Mononuclear cell (primary cell): ENCODE results near the gene ZNF549. TPM values are rescaled to one million over a fixed set of nuclear protein-coding genes. Genes with fewer than 3 reads are reported as not detected.
"Not testable (repeated sequence)": the region's sequence is repeated elsewhere in the genome, so short reads cannot be mapped to it uniquely, and the experiment has no call there.

Experiments
- H3K27me3 ChIP-seq: 2 replicates; pipeline ENCODE4 v1.6.0; 2011; ENCODE audit warnings: low read length, control low read depth; ENCODE audit not compliant: insufficient read depth
- H3K4me1 ChIP-seq: 2 replicates; pipeline ENCODE4 v1.5.1; 2011; ENCODE audit warnings: mild to moderate bottlenecking, low read length, control low read depth; ENCODE audit not compliant: insufficient read depth
- H3K4me3 ChIP-seq: 2 replicates; pipeline ENCODE4 v1.5.1; 2011; ENCODE audit warnings: mild to moderate bottlenecking, low read length, moderate library complexity
- H3K9me3 ChIP-seq: 2 replicates; pipeline ENCODE4 v1.5.1; 2011; ENCODE audit warnings: low read depth, mild to moderate bottlenecking, control low read depth, low read length
- total RNA-seq: library from RNA; depleted of rRNA; stranded (reverse); fragments of >200 nt; gene quantifications from one replicate; pipeline ENCODE4 v1.2.3, GENCODE V29; 2012

ZNF549 gene
- total RNA-seq: 8.1 TPM

DNA sequence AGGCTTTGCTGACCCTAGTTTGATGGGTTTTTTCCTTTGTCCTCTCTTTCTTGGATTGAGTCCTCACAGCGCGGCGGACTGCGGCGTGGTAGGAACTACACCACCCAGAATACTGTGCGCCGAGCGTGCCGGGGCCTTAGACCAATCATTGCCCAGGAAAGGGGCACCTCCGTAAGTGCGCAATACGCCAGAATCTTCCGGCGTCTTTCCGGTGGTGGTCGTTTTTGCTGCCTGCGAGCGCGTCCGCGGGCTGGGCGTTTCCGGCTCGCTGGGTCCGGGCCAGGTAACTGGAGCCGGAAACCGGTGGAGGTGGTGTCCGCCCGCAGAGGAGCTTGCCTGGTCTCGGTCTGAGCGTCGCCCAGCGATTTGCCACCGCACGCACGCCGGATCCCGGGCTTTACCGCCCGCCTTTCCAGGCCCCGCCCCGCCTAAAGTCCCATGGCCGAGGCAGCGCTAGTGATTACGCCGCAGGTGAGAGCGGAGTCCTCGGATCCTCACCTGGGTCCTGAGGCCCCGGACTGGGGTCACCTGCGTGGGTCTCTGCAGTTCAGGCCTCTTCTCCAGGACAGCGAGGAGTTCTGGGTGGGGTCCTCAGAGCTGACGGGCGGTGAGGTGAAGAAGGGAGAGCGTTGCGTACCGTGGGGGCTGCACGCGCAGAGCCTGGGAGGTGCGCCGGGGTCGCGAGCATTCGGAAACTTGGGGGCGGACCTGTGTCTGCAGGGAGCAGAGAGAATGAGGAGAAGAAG lies at the start of gene ZNF549:
Gene ZNF549 (plus strand): TSS at position 221 of the 746 bp plus-strand sequence. CDS start 218 bp downstream, at position 439.
- H3K4me1 ChIP-seq: peaks cover 14% of the 10 kb centered on the region
- H3K9me3 ChIP-seq: peaks cover 3% of the 10 kb centered on the region
- no peaks in the 10 kb centered on the region for H3K27me3 ChIP-seq
- H3K4me3 ChIP-seq: peak within 1 kb of the TSS; percentile 72

GRCh38 chr19:57487477-57488298 lies 39.5 kb upstream of the ZNF549 start, which contains the start of gene ZNF419:
ZNF419 (plus strand) TSS chr19:57487750; CDS start chr19:57487951, 201 bp downstream.
- peak within 1 kb of the TSS; percentile 72 for H3K4me3 ChIP-seq
- H3K4me1 ChIP-seq: peaks cover 12% of the 10 kb centered on the region
- not testable (repeated sequence) for H3K9me3 ChIP-seq, H3K27me3 ChIP-seq

DNA sequence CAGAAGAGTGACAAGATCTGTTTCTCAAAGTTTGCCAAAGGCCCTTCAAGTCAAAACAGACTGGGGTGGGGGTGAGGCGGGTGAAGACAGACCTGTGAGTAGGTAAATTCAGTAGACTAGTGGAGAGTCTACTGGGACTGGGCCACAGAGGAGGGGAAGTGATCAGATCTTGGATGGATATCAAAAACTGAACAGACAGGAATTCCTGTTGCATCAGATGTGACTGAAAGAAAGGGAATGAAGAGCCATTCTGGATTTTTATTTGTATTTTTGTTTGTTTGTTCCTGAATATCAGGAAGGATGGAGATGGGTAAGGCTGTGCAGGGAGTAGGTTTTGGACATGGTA lies 38.9 kb upstream of the ZNF549 start:
- not testable (repeated sequence) for H3K27me3 ChIP-seq, H3K4me3 ChIP-seq, H3K9me3 ChIP-seq
- peaks cover 12% of the 10 kb centered on the region for H3K4me1 ChIP-seq

DNA sequence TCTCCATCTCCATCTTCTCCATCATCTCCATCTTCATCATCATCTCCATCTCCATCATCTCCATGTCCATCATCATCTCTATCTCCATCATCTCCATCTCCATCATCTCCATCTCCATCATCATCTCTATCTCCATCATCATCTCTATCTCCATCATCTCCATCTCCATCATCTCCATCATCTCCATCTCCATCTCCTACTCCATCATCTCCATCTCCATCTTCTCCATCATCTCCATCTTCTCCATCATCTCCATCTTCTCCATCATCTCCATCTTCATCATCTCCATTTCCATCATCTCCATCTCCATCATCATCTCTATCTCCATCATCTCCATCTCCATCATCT lies 27.9 kb upstream of the ZNF549 start:
- H3K4me3 ChIP-seq, H3K4me1 ChIP-seq, H3K27me3 ChIP-seq: not testable (repeated sequence)
- H3K9me3 ChIP-seq: peaks cover 12% of the 10 kb centered on the region

DNA sequence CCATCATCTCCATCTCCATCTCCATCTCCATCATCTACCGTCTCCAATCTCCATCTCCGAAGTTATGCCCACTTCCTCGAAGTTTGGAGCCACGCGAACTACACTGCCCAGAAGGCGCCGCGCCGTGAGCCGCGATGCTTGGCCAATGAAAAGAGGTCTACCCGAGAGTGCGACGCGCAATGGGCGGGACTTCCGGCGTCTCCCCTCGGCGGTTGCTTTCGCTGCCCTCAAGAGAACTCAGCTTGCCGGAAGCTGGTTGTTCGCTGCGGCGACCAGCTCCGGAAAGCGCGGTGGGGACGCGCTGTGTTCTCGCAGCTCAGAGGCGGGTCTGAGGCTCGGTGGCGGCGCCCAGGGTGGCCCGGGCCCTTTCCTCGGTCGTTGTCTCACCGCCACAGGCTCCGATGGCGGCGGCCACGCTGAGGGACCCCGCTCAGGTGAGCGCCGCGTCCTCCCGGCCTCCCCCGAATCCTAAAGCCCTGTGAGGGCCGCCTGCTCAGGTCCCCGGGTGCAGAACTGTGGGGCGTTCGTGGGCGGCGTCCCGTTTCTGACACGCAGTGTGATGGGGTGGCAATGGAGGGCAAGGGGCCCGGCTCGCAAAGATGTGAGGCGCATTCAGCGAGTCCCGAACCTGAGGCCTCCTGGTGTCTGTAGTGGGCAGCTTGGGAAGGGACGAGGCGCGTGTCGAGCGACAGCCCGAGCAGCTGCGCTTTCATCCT lies 27.3 kb upstream of the ZNF549 start, which contains the start of gene ZNF773:
Gene ZNF773 (plus strand): TSS at position 259 of the 716 bp plus-strand sequence. CDS start 143 bp downstream, at position 402.
- not testable (repeated sequence) for H3K4me1 ChIP-seq, H3K9me3 ChIP-seq, H3K27me3 ChIP-seq
- H3K4me3 ChIP-seq: peak within 1 kb of the TSS; percentile 55

- H3K4me1 ChIP-seq, H3K4me3 ChIP-seq, H3K27me3 ChIP-seq, H3K9me3 ChIP-seq: not testable (repeated sequence)
Observed at GRCh38 chr19:57500400-57500799, 26.8 kb upstream of the ZNF549 start.

DNA sequence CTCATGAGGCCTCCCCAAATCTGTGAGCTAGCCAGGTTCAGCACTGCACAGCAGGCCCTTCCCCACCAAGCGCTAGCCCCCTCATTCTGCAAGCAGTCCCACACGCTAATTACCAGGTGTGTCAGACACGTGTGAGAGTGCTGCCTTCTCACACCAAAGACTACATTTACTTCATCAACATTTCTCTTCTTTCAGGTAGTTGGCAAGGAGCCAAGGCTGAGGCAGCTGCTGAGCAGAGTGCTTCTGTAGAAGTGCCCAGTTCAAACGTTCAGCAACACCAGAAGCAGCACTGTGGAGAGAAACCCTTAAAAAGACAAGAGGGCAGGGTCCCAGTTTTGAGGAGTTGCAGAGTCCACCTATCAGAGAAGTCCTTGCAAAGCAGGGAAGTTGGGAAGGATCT lies 21.0 kb upstream of the ZNF549 start:
- peaks cover 36% of the 10 kb centered on the region for H3K9me3 ChIP-seq
- no peak overlapping the region for H3K4me3 ChIP-seq
- H3K27me3 ChIP-seq: no peaks in the 10 kb centered on the region
- H3K4me1 ChIP-seq: peaks cover under 1% of the 10 kb centered on the region

GRCh38 chr19:57511484-57511883 lies 15.7 kb upstream of the ZNF549 start:
- Histone ChIP-seq H3K4me1 (no peaks in the 10 kb centered on the region), H3K4me3 (no peak overlapping the region), H3K9me3 (peaks cover 79% of the 10 kb centered on the region), H3K27me3 (no peaks in the 10 kb centered on the region)

- Histone ChIP-seq H3K9me3 (peaks cover 69% of the 10 kb centered on the region), H3K4me3 (no peak overlapping the region), H3K27me3 (no peaks in the 10 kb centered on the region), H3K4me1 (no peaks in the 10 kb centered on the region)
Observed at GRCh38 chr19:57512845-57513244, 14.3 kb upstream of the ZNF549 start.

DNA sequence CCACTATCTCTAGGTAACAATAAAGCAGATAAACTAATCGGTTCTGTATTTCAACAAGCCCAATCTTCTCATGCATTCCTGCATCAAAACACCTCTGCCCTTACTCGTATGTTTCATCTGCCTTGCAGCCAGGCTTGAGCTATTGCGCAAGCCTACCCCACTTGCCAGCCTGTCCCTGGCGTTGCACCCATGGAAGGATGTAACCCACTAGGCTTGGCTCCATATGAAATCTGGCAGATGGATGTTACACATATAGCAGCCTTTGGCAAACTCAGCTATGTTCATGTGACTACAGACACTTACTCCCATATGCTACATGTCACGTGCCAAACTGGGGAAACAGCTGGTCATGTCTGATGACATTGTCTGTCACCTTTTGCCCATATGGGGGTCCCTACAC lies 11.9 kb upstream of the ZNF549 start:
- Histone ChIP-seq H3K9me3 (peaks cover 48% of the 10 kb centered on the region), H3K27me3 (no peaks in the 10 kb centered on the region)

GRCh38 chr19:57518021-57518420 lies 9.1 kb upstream of the ZNF549 start:
- H3K9me3 ChIP-seq: peaks cover 26% of the 10 kb centered on the region
- not testable (repeated sequence) for H3K4me1 ChIP-seq, H3K4me3 ChIP-seq, H3K27me3 ChIP-seq

More for the DNA sequence above, 11.9 kb upstream of the ZNF549 start:
- Histone ChIP-seq H3K4me1 (no peaks in the 10 kb centered on the region), H3K4me3 (no peak overlapping the region)

GRCh38 chr19:57537953-57538547 lies 10.9 kb downstream of the ZNF549 start:
- no peak overlapping the region for H3K4me3 ChIP-seq
- H3K4me1 ChIP-seq: no peaks in the 10 kb centered on the region
- peaks cover 83% of the 10 kb centered on the region for H3K9me3 ChIP-seq
- H3K27me3 ChIP-seq: no peaks in the 10 kb centered on the region

DNA sequence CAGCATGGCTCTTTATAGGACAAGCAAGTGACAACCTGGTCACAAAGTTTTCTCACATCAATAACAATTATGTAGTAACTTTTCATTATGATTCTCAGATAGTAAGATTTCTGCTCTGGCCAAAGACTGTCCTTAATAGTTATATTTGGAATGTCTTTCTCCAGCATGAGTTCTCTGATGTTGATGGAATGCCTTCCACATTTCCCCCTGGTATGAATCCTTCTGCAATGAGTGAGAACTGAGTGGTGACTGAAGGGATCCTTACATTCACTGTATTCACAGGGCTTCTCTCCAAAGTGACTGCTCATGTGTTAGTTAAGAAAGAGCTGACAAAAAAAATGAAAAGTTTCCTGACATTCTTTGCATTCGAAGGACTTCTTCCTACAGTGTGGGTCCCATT lies 19.4 kb downstream of the ZNF549 start:
- no peaks in the 10 kb centered on the region for H3K4me1 ChIP-seq
- no peak overlapping the region for H3K4me3 ChIP-seq
- peaks cover 92% of the 10 kb centered on the region for H3K9me3 ChIP-seq
- H3K27me3 ChIP-seq: no peaks in the 10 kb centered on the region

DNA sequence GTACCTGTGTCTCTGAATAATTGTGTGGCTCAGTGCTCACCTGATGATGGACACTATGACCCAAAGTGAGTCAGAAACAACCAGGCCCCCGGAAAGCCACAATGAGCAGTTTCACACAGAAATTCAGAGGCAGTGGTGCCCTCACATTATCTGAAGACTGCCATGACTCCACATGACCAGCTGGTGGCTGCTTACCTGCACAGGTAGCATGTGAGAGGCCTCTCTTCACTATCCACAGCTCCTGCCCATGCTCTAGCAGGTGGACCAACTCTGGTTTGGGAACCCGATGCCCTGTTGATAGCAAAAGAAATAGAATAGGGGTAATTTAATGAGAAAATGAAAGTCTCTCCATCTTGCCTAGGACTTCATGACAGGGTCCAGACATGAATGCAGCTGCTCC lies 25.3 kb downstream of the ZNF549 start:
- H3K9me3 ChIP-seq: peaks cover 48% of the 10 kb centered on the region
- H3K4me1 ChIP-seq: no peaks in the 10 kb centered on the region
- H3K4me3 ChIP-seq: no peak overlapping the region
- no peaks in the 10 kb centered on the region for H3K27me3 ChIP-seq

DNA sequence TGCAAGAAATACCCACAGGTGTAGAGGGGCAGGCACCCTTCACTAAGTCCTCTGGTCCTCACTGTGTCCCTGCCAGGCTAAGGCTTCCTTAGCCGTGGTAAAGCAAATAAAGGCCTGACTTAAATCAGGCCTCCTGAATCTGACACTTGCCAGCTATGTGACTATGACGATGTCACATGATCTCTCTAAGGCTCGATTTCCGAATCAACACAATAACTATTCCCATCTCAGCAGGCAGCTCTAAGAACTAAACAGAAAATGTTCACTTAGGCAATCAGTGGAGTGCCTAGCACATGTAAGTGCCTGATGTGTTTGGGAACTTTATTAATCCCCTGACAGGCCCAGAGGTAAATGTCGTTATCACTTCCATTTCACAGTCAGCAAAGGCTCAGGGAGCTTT lies 30.5 kb downstream of the ZNF549 start:
- no peak overlapping the region for H3K4me3 ChIP-seq
- H3K27me3 ChIP-seq: peaks cover 2% of the 10 kb centered on the region
- peaks cover 19% of the 10 kb centered on the region for H3K4me1 ChIP-seq
- peaks cover 7% of the 10 kb centered on the region for H3K9me3 ChIP-seq
